Effector CD8-positive, alpha-beta T cell (primary cell): ENCODE data around the gene MYO16.

ENCODE experiments used
- DNase-seq: peaks from one replicate; lab custom pipeline; 2025; lab: John Stamatoyannopoulos, UW

Gene MYO16

DNA sequence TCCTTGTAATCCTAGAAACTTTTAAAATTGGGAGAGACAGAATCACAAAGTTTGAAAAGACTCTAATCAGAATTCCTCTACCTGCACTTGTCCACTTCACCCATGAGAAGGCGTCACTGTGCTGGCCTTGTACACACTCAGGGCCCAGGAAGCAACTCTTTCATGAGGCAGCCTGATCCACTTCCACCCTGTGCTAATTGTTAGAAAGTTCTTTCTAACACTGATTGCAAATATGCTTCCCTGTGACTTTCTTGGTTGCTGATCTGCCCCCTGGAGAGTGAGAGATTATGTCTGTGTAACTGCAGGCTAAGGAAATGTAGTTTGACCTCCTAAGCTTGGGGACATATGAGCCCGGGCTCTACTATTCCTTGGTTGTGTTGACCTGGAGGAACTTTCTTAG lies 494.6 kb downstream of the MYO16 start:
- DNase-seq = no peak

DNA sequence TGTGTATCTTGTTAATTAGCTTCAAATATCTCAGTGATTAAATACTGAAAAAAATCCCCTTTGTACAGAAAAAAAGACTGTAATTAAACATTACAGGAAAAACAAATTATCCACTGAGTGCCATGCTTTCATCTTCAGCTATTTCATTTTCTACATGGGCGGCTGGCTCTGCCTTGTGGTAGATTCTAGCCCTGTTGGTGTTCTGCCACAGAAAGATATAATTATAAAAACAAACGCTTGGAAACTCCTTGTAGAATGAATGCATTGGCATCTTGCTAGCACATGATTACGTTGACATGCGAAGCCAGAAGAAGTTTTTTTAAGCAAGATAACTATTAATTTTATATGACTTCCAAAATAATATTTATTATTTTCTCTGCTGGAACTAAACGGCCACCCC lies 496.8 kb downstream of the MYO16 start:
- no peak for DNase-seq

GRCh38 chr13:109126891-109127641 lies 497.7 kb downstream of the MYO16 start:
- DNase-seq = no peak

- no peak for DNase-seq
Observed at GRCh38 chr13:109128121-109128520, 498.7 kb downstream of the MYO16 start.

DNA sequence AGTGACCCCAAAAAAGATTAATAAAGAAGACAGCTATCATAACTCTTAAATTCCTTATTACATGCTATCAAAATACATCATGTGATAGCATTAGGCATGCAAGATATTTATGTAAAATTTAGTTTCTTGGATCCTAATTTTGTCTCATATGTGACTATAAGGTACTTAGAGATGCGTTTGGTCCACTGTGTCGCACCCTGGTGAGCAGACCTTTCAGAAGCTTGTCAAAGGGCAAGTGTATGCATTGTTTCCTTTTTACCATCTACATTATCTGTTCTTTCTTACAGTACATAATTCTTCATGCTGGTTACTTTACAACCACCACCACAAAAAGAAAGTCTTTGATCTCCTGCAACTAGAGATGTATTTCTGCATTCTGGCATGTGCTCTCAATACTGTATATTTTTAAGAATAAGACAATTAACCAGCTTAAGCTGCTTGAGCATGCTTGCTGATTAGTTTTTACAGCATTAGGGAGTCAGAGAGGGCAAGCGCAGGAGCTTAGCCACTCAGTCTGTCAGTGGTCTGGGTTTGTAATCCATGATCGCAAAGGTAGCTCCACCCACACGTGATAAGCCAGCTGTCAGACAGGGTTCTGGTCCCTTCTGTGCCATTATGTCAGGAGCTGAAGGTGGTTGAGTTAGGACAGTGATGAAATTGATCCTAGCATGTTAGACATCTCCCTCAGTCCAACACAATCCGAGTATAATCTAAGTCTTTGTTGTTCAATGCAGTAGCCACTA lies 500.9 kb downstream of the MYO16 start:
- no peak for DNase-seq

- no peak for DNase-seq
Observed at GRCh38 chr13:109131698-109132257, 502.4 kb downstream of the MYO16 start.

DNA sequence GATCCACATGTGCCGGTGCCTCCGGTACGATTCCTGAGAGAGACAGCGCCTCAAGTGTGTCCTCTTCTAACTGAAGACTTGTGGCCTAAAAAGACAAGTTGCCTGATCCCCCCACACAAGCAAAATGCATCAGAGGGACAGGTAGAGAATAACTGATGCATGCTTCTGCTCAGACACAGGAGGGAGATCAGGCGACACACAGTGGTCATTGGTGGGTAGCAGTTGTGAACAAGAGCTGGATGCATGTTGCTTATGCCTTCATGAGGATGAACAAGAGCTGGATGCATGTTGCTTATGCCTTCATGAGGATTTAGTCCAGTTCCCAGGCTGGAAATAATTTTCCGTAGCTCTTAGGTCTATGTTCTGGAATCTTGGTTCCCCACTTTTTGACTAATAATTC lies 505.6 kb downstream of the MYO16 start:
- no peak for DNase-seq

GRCh38 chr13:109136873-109137272 lies 507.5 kb downstream of the MYO16 start:
- DNase-seq = no peak

GRCh38 chr13:109139346-109139745 lies 509.9 kb downstream of the MYO16 start:
- DNase-seq = no peak

DNA sequence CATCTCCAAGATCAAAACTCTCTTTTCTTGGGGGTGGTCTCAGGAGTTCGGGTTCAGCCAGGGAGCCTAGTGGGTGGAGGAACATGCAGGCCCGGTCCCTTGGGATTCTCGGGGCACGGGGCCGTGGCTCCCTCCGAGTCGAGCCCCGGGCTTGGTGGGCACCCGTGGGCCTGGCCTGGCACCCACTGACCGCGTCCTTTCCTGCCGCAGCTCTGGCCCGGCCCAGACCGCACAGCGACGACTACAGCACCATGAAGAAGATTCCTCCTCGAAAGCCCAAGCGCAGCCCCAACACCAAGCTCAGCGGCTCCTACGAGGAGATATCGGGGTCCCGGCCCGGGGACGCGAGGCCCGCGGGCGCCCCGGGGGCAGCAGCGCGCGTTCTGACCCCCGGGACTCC lies 510.6 kb downstream of the MYO16 start:
- no peak for DNase-seq

- DNase-seq = no peak
Observed at GRCh38 chr13:109140479-109141349, 511.3 kb downstream of the MYO16 start.

- DNase-seq = no peak
Observed at GRCh38 chr13:109141706-109142105, 512.3 kb downstream of the MYO16 start.

- no peak for DNase-seq
Observed at GRCh38 chr13:109144693-109145437, 515.5 kb downstream of the MYO16 start.

DNA sequence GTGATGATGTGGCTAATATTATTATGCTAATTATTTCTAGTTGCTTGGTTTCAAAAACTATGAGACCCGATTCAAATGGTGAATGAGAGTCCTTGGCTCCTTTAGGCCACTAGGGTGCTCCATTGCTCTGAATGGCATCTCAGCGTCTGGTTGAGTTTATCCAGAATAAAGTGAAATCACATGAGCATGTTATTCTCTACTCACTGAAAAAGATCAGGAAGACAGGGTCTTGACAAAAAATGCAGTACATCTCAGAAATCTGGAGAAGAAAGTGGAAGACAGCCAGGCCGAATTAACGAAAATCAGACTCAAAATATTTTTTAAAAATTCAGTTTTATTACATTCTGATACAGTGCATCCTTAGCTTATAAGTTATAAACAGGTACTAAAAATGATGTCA lies 516.2 kb downstream of the MYO16 start:
- DNase-seq = no peak

DNA sequence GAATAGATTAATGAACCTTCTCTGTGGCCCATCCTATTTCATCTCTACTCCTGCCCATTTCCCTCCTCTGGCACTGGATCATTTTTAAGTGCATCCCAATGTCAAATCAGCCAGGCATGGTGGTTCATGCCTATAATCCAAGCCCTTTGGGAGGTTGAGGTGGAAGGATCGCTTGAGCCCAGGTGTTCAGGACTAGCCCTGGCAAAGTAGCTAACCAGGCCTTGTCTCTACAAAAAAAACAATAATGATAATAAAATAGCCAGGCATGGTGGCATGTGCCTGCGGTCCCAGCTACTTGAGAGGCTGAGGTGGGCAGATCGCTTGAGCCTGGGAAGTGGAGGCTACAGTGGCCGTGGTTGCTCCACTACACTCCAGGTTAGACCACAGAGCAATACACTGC lies 517.0 kb downstream of the MYO16 start:
- DNase-seq = no peak

GRCh38 chr13:109146912-109147647 lies 517.7 kb downstream of the MYO16 start:
- DNase-seq = no peak

- no peak for DNase-seq
Observed at GRCh38 chr13:109148243-109148642, 518.8 kb downstream of the MYO16 start.

GRCh38 chr13:109150696-109151095 lies 521.3 kb downstream of the MYO16 start:
- DNase-seq = no peak

DNA sequence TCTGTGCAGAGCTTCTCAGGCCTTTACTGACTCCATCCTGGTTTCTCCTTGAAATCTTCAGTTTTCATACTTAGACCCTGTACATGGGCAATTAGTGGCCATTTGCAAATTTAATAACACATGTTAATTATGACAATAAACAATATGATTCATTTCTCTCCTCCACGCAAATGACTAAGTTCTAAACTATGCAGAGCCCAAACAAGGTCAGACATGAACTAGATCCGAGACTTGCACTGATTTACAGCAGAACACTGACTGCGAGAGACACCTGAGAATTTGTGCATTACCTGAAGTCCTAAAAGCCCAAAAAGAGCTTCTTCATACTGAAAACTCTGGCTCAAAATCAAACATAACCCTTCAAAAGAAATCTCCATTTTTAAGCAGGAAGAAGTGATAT lies 521.8 kb downstream of the MYO16 start:
- DNase-seq = no peak

DNA sequence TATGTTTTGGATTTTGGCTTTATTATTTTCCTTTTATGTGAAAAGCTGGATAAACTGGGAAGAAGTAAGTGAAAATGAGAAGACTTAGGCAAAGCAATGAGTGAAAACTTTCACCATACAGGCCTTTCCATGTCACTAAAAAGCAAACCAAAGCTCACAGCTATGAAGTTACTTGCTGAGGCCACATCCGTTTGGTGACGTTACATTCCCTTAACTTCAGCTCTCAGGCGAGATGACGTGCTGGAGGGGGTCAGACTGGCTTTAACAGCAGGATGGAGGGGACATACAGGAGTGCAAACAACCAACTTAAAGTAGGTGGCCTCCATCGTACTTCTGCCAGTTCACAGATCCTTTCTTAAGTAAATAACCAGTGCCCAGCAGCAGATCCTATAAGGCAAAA lies 522.3 kb downstream of the MYO16 start:
- DNase-seq = no peak

DNA sequence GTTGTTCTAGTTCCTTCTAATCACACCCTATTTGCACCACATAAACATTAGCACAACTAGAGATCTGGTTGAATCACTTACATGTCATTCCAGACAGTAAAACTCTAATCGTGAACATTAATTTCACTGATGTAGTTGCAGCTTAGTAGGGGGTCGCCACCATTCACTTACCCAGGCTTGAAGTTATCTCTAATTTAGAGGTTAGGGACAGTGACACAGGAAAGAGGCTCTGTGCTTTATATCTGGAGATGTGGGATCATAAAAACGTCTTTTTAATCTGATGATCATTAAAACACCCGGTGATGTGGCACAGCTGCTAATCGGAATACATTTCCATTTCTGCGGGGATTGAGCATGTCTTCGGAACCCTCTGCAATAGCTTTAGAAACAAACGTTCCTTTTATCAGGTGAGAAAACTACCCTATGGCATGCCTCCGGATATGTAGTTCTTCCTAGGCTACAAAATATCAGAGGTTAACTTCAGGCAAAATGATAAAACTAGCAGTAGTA lies 523.0 kb downstream of the MYO16 start:
- DNase-seq = no peak
